Liver (tissue), 9 donors: ENCODE results near the gene FARP1. TPM values are rescaled to one million over a fixed set of nuclear protein-coding genes. Genes with fewer than 3 reads are reported as not detected.
A peak's percentile ranks its signal among the peaks of the same experiment; 100 is the strongest.

Experiments used
- DNase-seq: peaks from one replicate; pipeline ENCODE4 v3.0.0-alpha.2; 2017; ENCODE audit warnings: low spot score
- H3K27ac ChIP-seq, 2 donors: one replicate each; pipeline ENCODE4 v1.7.0; 2013; ENCODE audit warnings: inconsistent platforms in 2 of 2, low read length in 2 of 2, control low read depth in 1 of 2, low read depth in 1 of 2, mild to moderate bottlenecking in 1 of 2
- H3K27me3 ChIP-seq, 4 donors: one replicate each; pipeline versions ENCODE4 v1.6.1 to v1.7.0; 2013; ENCODE audit warnings: low read length in 3 of 4, inconsistent platforms in 1 of 4, mild to moderate bottlenecking in 1 of 4, moderate library complexity in 1 of 4; ENCODE audit not compliant: control insufficient read depth in 4 of 4, insufficient read depth in 4 of 4
- H3K36me3 ChIP-seq, 4 donors: one replicate each; pipeline versions ENCODE4 v1.6.1 to v1.7.0; 2013; ENCODE audit warnings: low read length in 3 of 4, mild to moderate bottlenecking in 3 of 4, low read depth in 1 of 4, moderate library complexity in 1 of 4; ENCODE audit not compliant: control insufficient read depth in 4 of 4, insufficient read depth in 3 of 4
- H3K4me1 ChIP-seq, 4 donors: one replicate each; pipeline versions ENCODE4 v1.6.1 to v1.7.0; 2013; ENCODE audit warnings: low read length in 3 of 4, mild to moderate bottlenecking in 3 of 4, moderate library complexity in 1 of 4; ENCODE audit not compliant: control insufficient read depth in 4 of 4, insufficient read depth in 4 of 4
- H3K4me3 ChIP-seq, 3 donors: one replicate each; pipeline versions ENCODE4 v1.6.1 to v1.7.0; 2013; ENCODE audit warnings: low read length in 3 of 3, control low read depth in 1 of 3, low read depth in 1 of 3, mild to moderate bottlenecking in 1 of 3
- H3K9ac ChIP-seq, 2 donors: one replicate each; pipeline ENCODE4 v1.7.0; 2013; ENCODE audit warnings: low read length in 2 of 2, mild to moderate bottlenecking in 2 of 2, moderate library complexity in 2 of 2, control low read depth in 1 of 2, low read depth in 1 of 2
- H3K9me3 ChIP-seq, 4 donors: one replicate each; pipeline versions ENCODE4 v1.6.1 to v1.7.0; 2013; ENCODE audit warnings: low read length in 3 of 4; ENCODE audit not compliant: control insufficient read depth in 4 of 4
- FOXA2 ChIP-seq: IDR thresholded peaks from 2 replicates; pipeline ENCODE4 v1.6.1; 2016; ENCODE audit warnings: antibody characterized with exemption
- GABPA ChIP-seq, 2 donors: IDR thresholded peaks in 1 of 2; conservative IDR thresholded peaks in 1 of 2; 2 replicates each; pipeline ENCODE4 v1.6.1; 2016; ENCODE audit warnings: antibody characterized with exemption in 2 of 2, mild to moderate bottlenecking in 1 of 2, moderate library complexity in 1 of 2
- HNF4A ChIP-seq, 2 donors: conservative IDR thresholded peaks; 2 replicates each; pipeline ENCODE4 v1.6.1; 2016; ENCODE audit warnings: antibody characterized with exemption in 2 of 2, mild to moderate bottlenecking in 2 of 2
- HNF4G ChIP-seq: IDR thresholded peaks from 2 replicates; pipeline ENCODE4 v1.6.1; 2016; ENCODE audit warnings: antibody characterized with exemption
- RXRA ChIP-seq, 2 donors: IDR thresholded peaks; 2 replicates each; pipeline ENCODE4 v1.6.1; 2017 to 2018; ENCODE audit warnings: antibody characterized with exemption in 2 of 2, mild to moderate bottlenecking in 1 of 2
- SP1 ChIP-seq: IDR thresholded peaks from 2 replicates; pipeline ENCODE4 v1.6.1; 2018; ENCODE audit warnings: antibody characterized with exemption, mild to moderate bottlenecking
- YY1 ChIP-seq: IDR thresholded peaks from 2 replicates; pipeline ENCODE4 v1.6.1; 2016; ENCODE audit warnings: antibody characterized with exemption, mild to moderate bottlenecking
- WGBS: extraction: QIAGEN DNeasy Blood & Tissue Kit; methylation state at CpG from one replicate; pipeline ENCODE4 v1.1.7; 2013; 5-methylcytosine and 5-hydroxymethylcytosine counted together
- polyA plus RNA-seq, 2 donors: library from polyadenylated mRNA; stranded (reverse) in 1 of 2; unstranded in 1 of 2; fragments of 200-250 nt in 1 of 2; fragments of >200 nt in 1 of 2; fragmentation: Nextera tagmentation in 1 of 2; extraction: Ambion mirVana in 1 of 2; gene quantifications; one replicate each; pipeline versions ENCODE4 v1.2.1 to v1.2.3, GENCODE V29; 2013 to 2015
- total RNA-seq, 2 donors: library from RNA; depleted of rRNA; stranded (reverse); fragments of >200 nt; gene quantifications; one replicate each; pipeline ENCODE4 v1.2.3, GENCODE V29; 2014
- TF ChIP-seq, protein P1 (sequence below): fragments of 150-350 bp; IDR thresholded peaks from 2 replicates; pipeline ENCODE4 v1.5.1; 2017; ENCODE audit warnings: improper control_type of control experiment, low read depth, low read length; ENCODE audit not compliant: missing input control
- TF ChIP-seq, protein P2 (sequence below): IDR thresholded peaks from 2 replicates; pipeline ENCODE4 v1.6.1; 2016; ENCODE audit warnings: antibody characterized with exemption
- TF ChIP-seq, protein P3 (sequence below): IDR thresholded peaks from 2 replicates; pipeline ENCODE4 v1.6.1; 2016; ENCODE audit warnings: antibody characterized with exemption, mild to moderate bottlenecking
- TF ChIP-seq, protein P4 (sequence below): IDR thresholded peaks from 2 replicates; pipeline ENCODE4 v1.6.1; 2016; ENCODE audit warnings: antibody characterized with exemption
- TF ChIP-seq, protein P5 (sequence below): IDR thresholded peaks from 2 replicates; pipeline ENCODE4 v1.6.1; 2016; ENCODE audit warnings: antibody characterized with exemption
- donor health status: healthy.
- donor health status: healthy.
- donor health status: healthy.
- donor health status: healthy.
- donor health status: healthy.

Gene FARP1
- total and polyA plus RNA-seq, 4 donors, result 28.4 to 62.6 (median 39.8) TPM

DNA sequence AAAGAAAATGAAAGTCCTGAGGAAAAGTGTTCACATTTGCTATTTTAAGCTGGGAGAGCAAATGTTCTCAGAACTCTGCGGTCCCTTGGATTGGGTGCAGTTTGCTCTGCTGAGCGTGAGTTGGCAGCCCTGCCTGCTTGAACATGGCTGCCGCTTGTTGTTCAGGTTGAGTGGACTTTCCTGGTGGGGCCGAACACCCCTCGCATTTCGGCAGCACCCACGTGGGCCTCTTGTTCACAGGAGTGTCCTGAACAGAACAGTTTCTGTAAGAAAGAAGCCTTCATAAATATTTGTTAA is 45.0 kb downstream of the FARP1 start:
- DNase-seq, result no peak
- Histone ChIP-seq H3K9me3 (no peaks in the 10 kb centered on the region), H3K27ac (peak overlapping the region in 1 of 2 donors; percentile 16), H3K9ac (no peak overlapping the region), H3K4me1 (peaks cover 11 to 45% (median 30%) of the 10 kb centered on the region in 4 donors), H3K27me3 (no peaks in the 10 kb centered on the region), H3K4me3 (no peak overlapping the region), H3K36me3 (no peaks in the 10 kb centered on the region)
- TF ChIP-seq, protein P1, sequence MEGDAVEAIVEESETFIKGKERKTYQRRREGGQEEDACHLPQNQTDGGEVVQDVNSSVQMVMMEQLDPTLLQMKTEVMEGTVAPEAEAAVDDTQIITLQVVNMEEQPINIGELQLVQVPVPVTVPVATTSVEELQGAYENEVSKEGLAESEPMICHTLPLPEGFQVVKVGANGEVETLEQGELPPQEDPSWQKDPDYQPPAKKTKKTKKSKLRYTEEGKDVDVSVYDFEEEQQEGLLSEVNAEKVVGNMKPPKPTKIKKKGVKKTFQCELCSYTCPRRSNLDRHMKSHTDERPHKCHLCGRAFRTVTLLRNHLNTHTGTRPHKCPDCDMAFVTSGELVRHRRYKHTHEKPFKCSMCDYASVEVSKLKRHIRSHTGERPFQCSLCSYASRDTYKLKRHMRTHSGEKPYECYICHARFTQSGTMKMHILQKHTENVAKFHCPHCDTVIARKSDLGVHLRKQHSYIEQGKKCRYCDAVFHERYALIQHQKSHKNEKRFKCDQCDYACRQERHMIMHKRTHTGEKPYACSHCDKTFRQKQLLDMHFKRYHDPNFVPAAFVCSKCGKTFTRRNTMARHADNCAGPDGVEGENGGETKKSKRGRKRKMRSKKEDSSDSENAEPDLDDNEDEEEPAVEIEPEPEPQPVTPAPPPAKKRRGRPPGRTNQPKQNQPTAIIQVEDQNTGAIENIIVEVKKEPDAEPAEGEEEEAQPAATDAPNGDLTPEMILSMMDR, result no peak
- TF ChIP-seq HNF4A (conservative IDR thresholded peaks at IDR 0.05) (no peak), YY1 (no peak), FOXA2 (no peak), GABPA (IDR thresholded peaks at IDR 0.05 in 1 of 2, conservative IDR thresholded peaks at IDR 0.05 in 1 of 2) (no peak)
- TF ChIP-seq, protein P2, sequence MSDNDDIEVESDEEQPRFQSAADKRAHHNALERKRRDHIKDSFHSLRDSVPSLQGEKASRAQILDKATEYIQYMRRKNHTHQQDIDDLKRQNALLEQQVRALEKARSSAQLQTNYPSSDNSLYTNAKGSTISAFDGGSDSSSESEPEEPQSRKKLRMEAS, result no peak
- WGBS, result 68% methylated on average over 7 of the region's 7 CpGs

DNA sequence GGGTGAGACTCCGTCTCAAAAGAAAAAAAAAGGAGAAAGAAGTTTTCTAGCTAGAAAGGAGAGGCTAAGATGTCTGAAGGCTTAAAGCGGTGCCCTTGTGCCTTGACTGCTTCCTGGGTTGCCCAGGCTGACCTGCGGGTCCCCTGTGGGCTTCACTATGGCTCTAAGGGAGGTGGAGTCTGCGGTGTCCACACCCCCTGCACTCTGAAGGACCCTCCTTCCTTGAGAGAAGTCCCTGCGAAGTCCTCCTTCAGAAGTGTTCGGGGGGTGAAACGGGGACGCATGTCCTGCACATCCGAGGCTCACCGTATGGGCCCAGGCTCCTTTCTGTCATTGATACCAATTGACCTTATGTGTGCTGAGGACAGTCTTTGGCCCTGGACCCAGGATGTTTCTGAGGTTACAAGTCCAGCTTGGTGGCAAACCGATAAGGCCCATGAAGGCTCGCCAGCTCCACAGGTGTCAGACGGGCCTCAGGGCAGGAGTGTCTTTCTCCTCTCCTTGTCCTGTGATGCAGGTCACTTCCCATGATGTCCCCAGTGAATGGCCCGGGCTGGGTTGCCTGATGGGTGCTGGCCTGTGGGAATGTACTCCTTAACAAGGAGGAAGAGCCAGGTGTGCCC is 45.8 kb downstream of the FARP1 start:
- no peak for DNase-seq
- 68% methylated on average over 14 of the region's 14 CpGs for WGBS
- Histone ChIP-seq H3K4me1 (peaks cover 10 to 45% (median 30%) of the 10 kb centered on the region in 4 donors), H3K36me3 (no peaks in the 10 kb centered on the region), H3K9ac (no peak overlapping the region), H3K27ac (peak overlapping the region; percentile 16 to 70), H3K9me3 (no peaks in the 10 kb centered on the region), H3K4me3 (no peak overlapping the region), H3K27me3 (no peaks in the 10 kb centered on the region)
- TF ChIP-seq SP1 (no peak), HNF4A (conservative IDR thresholded peaks at IDR 0.05) (peak in 1 of 2 donors; percentile 86), RXRA (IDR thresholded peaks at IDR 0.05) (peak in 1 of 2 donors; percentile 77), HNF4G (no peak)
- TF ChIP-seq, protein P3, sequence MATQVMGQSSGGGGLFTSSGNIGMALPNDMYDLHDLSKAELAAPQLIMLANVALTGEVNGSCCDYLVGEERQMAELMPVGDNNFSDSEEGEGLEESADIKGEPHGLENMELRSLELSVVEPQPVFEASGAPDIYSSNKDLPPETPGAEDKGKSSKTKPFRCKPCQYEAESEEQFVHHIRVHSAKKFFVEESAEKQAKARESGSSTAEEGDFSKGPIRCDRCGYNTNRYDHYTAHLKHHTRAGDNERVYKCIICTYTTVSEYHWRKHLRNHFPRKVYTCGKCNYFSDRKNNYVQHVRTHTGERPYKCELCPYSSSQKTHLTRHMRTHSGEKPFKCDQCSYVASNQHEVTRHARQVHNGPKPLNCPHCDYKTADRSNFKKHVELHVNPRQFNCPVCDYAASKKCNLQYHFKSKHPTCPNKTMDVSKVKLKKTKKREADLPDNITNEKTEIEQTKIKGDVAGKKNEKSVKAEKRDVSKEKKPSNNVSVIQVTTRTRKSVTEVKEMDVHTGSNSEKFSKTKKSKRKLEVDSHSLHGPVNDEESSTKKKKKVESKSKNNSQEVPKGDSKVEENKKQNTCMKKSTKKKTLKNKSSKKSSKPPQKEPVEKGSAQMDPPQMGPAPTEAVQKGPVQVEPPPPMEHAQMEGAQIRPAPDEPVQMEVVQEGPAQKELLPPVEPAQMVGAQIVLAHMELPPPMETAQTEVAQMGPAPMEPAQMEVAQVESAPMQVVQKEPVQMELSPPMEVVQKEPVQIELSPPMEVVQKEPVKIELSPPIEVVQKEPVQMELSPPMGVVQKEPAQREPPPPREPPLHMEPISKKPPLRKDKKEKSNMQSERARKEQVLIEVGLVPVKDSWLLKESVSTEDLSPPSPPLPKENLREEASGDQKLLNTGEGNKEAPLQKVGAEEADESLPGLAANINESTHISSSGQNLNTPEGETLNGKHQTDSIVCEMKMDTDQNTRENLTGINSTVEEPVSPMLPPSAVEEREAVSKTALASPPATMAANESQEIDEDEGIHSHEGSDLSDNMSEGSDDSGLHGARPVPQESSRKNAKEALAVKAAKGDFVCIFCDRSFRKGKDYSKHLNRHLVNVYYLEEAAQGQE, result no peak
- TF ChIP-seq, protein P4, sequence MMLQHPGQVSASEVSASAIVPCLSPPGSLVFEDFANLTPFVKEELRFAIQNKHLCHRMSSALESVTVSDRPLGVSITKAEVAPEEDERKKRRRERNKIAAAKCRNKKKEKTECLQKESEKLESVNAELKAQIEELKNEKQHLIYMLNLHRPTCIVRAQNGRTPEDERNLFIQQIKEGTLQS, result no peak
- TF ChIP-seq, protein P2, result no peak
- TF ChIP-seq, protein P5, sequence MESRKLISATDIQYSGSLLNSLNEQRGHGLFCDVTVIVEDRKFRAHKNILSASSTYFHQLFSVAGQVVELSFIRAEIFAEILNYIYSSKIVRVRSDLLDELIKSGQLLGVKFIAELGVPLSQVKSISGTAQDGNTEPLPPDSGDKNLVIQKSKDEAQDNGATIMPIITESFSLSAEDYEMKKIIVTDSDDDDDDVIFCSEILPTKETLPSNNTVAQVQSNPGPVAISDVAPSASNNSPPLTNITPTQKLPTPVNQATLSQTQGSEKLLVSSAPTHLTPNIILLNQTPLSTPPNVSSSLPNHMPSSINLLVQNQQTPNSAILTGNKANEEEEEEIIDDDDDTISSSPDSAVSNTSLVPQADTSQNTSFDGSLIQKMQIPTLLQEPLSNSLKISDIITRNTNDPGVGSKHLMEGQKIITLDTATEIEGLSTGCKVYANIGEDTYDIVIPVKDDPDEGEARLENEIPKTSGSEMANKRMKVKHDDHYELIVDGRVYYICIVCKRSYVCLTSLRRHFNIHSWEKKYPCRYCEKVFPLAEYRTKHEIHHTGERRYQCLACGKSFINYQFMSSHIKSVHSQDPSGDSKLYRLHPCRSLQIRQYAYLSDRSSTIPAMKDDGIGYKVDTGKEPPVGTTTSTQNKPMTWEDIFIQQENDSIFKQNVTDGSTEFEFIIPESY, result no peak
- TF ChIP-seq, protein P1, result no peak
